GM12878 (cell line): ENCODE data around the gene TMEM94. TPM values are rescaled to one million over a fixed set of nuclear protein-coding genes. Genes with fewer than 3 reads are reported as not detected.

Experiments
- ATAC-seq: fragments of 200-7000 bp; cut with Tn5 transposase; 3 replicates; pipeline ENCODE4 v1.9.1; 2020; ENCODE audit warnings: mild to moderate bottlenecking, moderate library complexity
- BruUV-seq: library from RNA; stranded (reverse); fragments of 400-500 nt; replicated peaks from 2 replicates; lab custom pipeline; 2021; lab: Mats Ljungman, UMichigan
- CTCF ChIA-PET: fragments of 300-600 bp; sonication (Branson Sonifier 250); formaldehyde crosslinking; extraction: SDS; loops from one replicate; lab custom pipeline; 2021; ENCODE audit warnings: inconsistent platforms; lab: Yijun Ruan, JAX
- POLR2A ChIA-PET: fragments of 350-600 bp; formaldehyde crosslinking; extraction: SDS; loops from one replicate; lab custom pipeline; 2021; ENCODE audit warnings: inconsistent platforms; lab: Charles Lee
- RAD21 ChIA-PET: fragments of 300-600 bp; sonication (Branson Sonifier 250); formaldehyde crosslinking; loops from one replicate; lab custom pipeline; 2023; ENCODE audit warnings: antibody characterized with exemption; ENCODE audit not compliant: unreplicated experiment; lab: Charles Lee
- SMC1A ChIA-PET: fragments of 300-600 bp; sonication (Branson Sonifier 250); formaldehyde crosslinking; loops from one replicate; lab custom pipeline; 2023; ENCODE audit not compliant: unreplicated experiment, uncharacterized antibody; lab: Charles Lee
- DNase-seq: peaks from one replicate; pipeline ENCODE4 v3.0.0-alpha.2; 2011; ENCODE audit warnings: low read depth, low spot score
- FAIRE-seq: peaks from 3 replicates; lab custom pipeline; 2011; peaks lifted over from hg19 to GRCh38; lab: Jason Lieb, UNC
- H2AFZ ChIP-seq: 2 replicates; pipeline ENCODE4 v1.6.0; 2011; ENCODE audit warnings: low read depth, low read length, control low read depth; ENCODE audit not compliant: control insufficient read depth
- H3K27ac ChIP-seq: 2 replicates; pipeline ENCODE4 v1.5.1; 2011; ENCODE audit warnings: control low read depth; ENCODE audit not compliant: control insufficient read depth, insufficient read depth
- H3K27me3 ChIP-seq, 2 experiments: replicated peaks in 1 of 2; 2 replicates each; pipeline versions ENCODE4 v1.6.0 to v1.6.1; 2011; ENCODE audit warnings: low read length in 1 of 2; ENCODE audit not compliant: control insufficient read depth in 2 of 2, insufficient read depth in 2 of 2
- H3K36me3 ChIP-seq, 2 experiments: 2 replicates each; pipeline ENCODE4 v1.5.1; 2011; ENCODE audit warnings: low read length in 1 of 2; ENCODE audit not compliant: control insufficient read depth in 2 of 2, insufficient read depth in 2 of 2
- H3K4me1 ChIP-seq: 2 replicates; pipeline ENCODE4 v1.6.1; 2011; ENCODE audit warnings: mild to moderate bottlenecking, low read length, moderate library complexity, mixed read lengths; ENCODE audit not compliant: control insufficient read depth, insufficient read depth
- H3K4me2 ChIP-seq: 2 replicates; pipeline ENCODE4 v1.6.0; 2011; ENCODE audit warnings: control low read depth; ENCODE audit not compliant: control insufficient read depth, insufficient read depth
- H3K4me3 ChIP-seq: fragments of 200-600 bp; sonication (generic); 2 replicates; pipeline ENCODE4 v1.5.1; 2016
- H3K79me2 ChIP-seq: 2 replicates; pipeline ENCODE4 v1.6.0; 2011; ENCODE audit warnings: low read length; ENCODE audit not compliant: control insufficient read depth, insufficient read depth
- H3K9ac ChIP-seq: 2 replicates; pipeline ENCODE4 v1.8.0; 2011; ENCODE audit warnings: low read length, control low read depth, mixed read lengths; ENCODE audit not compliant: control insufficient read depth, insufficient read depth
- H3K9me3 ChIP-seq: replicated peaks from 3 replicates; pipeline ENCODE4 v1.5.1; 2011; ENCODE audit warnings: mild to moderate bottlenecking, low read length; ENCODE audit not compliant: control insufficient read depth, insufficient read depth
- H4K20me1 ChIP-seq: 2 replicates; pipeline ENCODE4 v1.6.0; 2011; ENCODE audit not compliant: control insufficient read depth, insufficient read depth
- EGR1 ChIP-seq, 2 experiments: IDR thresholded peaks; 1 replicate in 1 of 2; 2 replicates in 1 of 2; pipeline ENCODE4 v1.6.1; 2011 to 2012; ENCODE audit warnings: low read depth in 2 of 2, low read length in 2 of 2, borderline replicate concordance in 1 of 2, mild to moderate bottlenecking in 1 of 2, moderate library complexity in 1 of 2
- NRF1 ChIP-seq: conservative IDR thresholded peaks from 2 replicates; pipeline ENCODE4 v1.6.1; 2011; ENCODE audit warnings: mild to moderate bottlenecking, low read depth, low read length, improper control_type of control experiment
- PAX8 ChIP-seq: fragments of 450-650 bp; IDR thresholded peaks from 2 replicates; pipeline ENCODE4 v1.6.1; 2017; ENCODE audit warnings: mild to moderate bottlenecking, moderate library complexity
- RAD21 ChIP-seq: IDR thresholded peaks from 2 replicates; pipeline ENCODE4 v1.6.1; 2011; ENCODE audit warnings: mild to moderate bottlenecking, low read depth, low read length, moderate library complexity; ENCODE audit not compliant: insufficient read depth
- RCOR1 ChIP-seq: conservative IDR thresholded peaks from 2 replicates; pipeline ENCODE4 v1.6.1; 2012; ENCODE audit warnings: low read depth, low read length, improper control_type of control experiment
- SP1 ChIP-seq: IDR thresholded peaks from one replicate; pipeline ENCODE4 v1.6.1; 2011; ENCODE audit warnings: low read depth, low read length
- WGBS: methylation state at CpG from one replicate; pipeline ENCODE4 v1.1.6; 2016; ENCODE audit warnings: low lambda C conversion rate; ENCODE audit not compliant: insufficient replicate concordance, insufficient coverage; ENCODE audit errors: missing lambda C conversion rate; 5-methylcytosine and 5-hydroxymethylcytosine counted together
- in situ Hi-C: fragments of 300-500 bp; cut with MboI; formaldehyde crosslinking; loops from 9 replicates; pipeline ENCODE4 v1.14.3; 2018; ENCODE audit warnings: mixed read lengths
- intact Hi-C: fragments of 100-400 bp; cut with micrococcal nuclease; formaldehyde crosslinking; loops from one replicate; pipeline ENCODE4 v1.14.2; 2022; ENCODE audit not compliant: unreplicated experiment
- polyA plus RNA-seq, 11 experiments: library from polyadenylated mRNA; depleted of rRNA in 4 of 11; unstranded in 6 of 11; stranded (reverse) in 5 of 11; fragments of >200 nt; fragmentation: Nextera tagmentation in 4 of 11; fragmentation: Illumina TruSeq in 1 of 11; extraction: Ambion mirVana in 4 of 11; extraction: Trizol in 1 of 11; gene quantifications; 1 replicate in 1 of 11; 2 replicates in 10 of 11; pipeline versions ENCODE4 v1.2.1 to v1.2.3, GENCODE V29; 2011 to 2016; ENCODE audit warnings: inconsistent platforms in 2 of 11, missing spikeins in 2 of 11, low read depth in 1 of 11
- total RNA-seq, 4 experiments: library from RNA; depleted of rRNA in 3 of 4; stranded (reverse); fragments of >200 nt in 3 of 4; fragmentation: Illumina TruSeq in 1 of 4; extraction: Trizol in 1 of 4; gene quantifications; 2 replicates each; pipeline versions ENCODE4 v1.2.1 to v1.2.3, GENCODE V29; 2013 to 2021

Gene TMEM94
- total and polyA plus RNA-seq, 10 of the 15 experiments (the other 5 are each of a cell fraction or from before 2014, with no cell fraction given): 0.31 to 70.7 (median 24.4) TPM

DNA sequence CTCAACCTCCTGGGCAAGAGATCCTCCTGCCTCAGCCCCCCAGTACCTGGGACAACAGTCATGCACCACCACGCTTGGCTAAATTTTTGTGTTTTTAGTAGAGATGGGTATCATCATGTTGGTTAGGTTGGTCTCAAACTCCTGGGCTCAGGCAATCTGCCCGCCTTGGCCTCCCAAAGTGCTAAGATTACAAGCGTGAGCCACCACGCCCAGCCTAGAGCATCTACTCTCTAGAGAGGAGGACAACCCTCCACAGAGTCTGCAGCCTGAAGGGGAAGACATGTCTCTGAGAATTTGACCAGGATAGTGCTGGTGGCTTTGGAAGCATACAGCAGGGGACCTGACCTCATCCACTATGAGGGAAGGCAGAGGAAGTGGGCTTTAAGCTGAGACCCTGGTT is 46.3 kb upstream of the TMEM94 start:
- ChIA-PET CTCF (interaction anchor here (0.5 to 6.1 kb wide), 4 partner anchors 89 to 1325 kb away, joined by 3 to 65 read pairs (median 28); partner anchors contain the start of gene SLC25A19), POLR2A (interaction anchor here (0.7 to 1.1 kb wide), 3 partner anchors 50 to 94 kb away, joined by 3 to 5 read pairs (median 3); no protein-coding TSS in a partner anchor), RAD21 (interaction anchor here (2.5 kb wide), 1 partner anchor 64 kb away, joined by 6 read pairs; no protein-coding TSS in a partner anchor), SMC1A (interaction anchor here (1.0 to 1.5 kb wide), 3 partner anchors 16 to 119 kb away, joined by 3 to 6 read pairs (median 4); no protein-coding TSS in a partner anchor)
- no TSS peak for BruUV-seq
- H3K9me3 ChIP-seq: no peaks in the 10 kb centered on the region
- no peak overlapping the region for H3K4me3 ChIP-seq
- intact Hi-C loops (loop anchor here (5.0 to 10.0 kb wide), 2 partner anchors 298 to 445 kb away; no protein-coding TSS in a partner anchor), in situ Hi-C loops (loop anchor here (5.0 kb wide), 3 partner anchors 138 to 443 kb away; partner anchors contain the start of gene MIF4GD)
- no peak overlapping the region for H2AFZ ChIP-seq
- WGBS: 100% methylated on average over 4 of the region's 4 CpGs
- H3K79me2 ChIP-seq: peaks cover 7% of the 10 kb centered on the region
- H3K27ac ChIP-seq: no peak overlapping the region
- H3K9ac ChIP-seq: no peak overlapping the region
- no peaks in the 10 kb centered on the region for H4K20me1 ChIP-seq
- no peaks in the 10 kb centered on the region for H3K36me3 ChIP-seq
- H3K4me1 ChIP-seq: peaks cover 20% of the 10 kb centered on the region
- DNase-seq (no peak), FAIRE-seq (no peak), ATAC-seq (no peak)
- TF ChIP-seq EGR1 (IDR thresholded peaks at IDR 0.05; ENCODE audit: borderline replicate concordance in 1 of 2, low read depth in 2 of 2, low read length in 2 of 2): no peak
- no peak for TF ChIP-seq RCOR1
- TF ChIP-seq RAD21: no peak
- TF ChIP-seq NRF1: no peak
- no peak for TF ChIP-seq SP1
- TF ChIP-seq PAX8: no peak
- H3K27me3 ChIP-seq: no peaks in the 10 kb centered on the region
- H3K4me2 ChIP-seq: no peak overlapping the region
